Breast epithelium (tissue), 3 donors: ENCODE results near the gene OSTN.

ENCODE experiments used
- POLR2A ChIP-seq: fragments of 450-650 bp; IDR thresholded peaks from one replicate; pipeline ENCODE4 v1.6.1; 2016; ENCODE audit warnings: antibody characterized with exemption, mild to moderate bottlenecking, moderate library complexity
- POLR2AphosphoS5 ChIP-seq, 3 donors: sonication (generic); formaldehyde crosslinking; IDR thresholded peaks; one replicate each; pipeline ENCODE4 v1.6.1; 2017; ENCODE audit warnings: antibody characterized with exemption in 3 of 3
- TF ChIP-seq, protein P1 (sequence below), 3 donors: fragments of 450-650 bp; IDR thresholded peaks; one replicate each; pipeline ENCODE4 v1.5.1; 2016 to 2017; ENCODE audit warnings: antibody characterized with exemption in 3 of 3, mild to moderate bottlenecking in 3 of 3, moderate library complexity in 3 of 3

- TF ChIP-seq, protein P1, sequence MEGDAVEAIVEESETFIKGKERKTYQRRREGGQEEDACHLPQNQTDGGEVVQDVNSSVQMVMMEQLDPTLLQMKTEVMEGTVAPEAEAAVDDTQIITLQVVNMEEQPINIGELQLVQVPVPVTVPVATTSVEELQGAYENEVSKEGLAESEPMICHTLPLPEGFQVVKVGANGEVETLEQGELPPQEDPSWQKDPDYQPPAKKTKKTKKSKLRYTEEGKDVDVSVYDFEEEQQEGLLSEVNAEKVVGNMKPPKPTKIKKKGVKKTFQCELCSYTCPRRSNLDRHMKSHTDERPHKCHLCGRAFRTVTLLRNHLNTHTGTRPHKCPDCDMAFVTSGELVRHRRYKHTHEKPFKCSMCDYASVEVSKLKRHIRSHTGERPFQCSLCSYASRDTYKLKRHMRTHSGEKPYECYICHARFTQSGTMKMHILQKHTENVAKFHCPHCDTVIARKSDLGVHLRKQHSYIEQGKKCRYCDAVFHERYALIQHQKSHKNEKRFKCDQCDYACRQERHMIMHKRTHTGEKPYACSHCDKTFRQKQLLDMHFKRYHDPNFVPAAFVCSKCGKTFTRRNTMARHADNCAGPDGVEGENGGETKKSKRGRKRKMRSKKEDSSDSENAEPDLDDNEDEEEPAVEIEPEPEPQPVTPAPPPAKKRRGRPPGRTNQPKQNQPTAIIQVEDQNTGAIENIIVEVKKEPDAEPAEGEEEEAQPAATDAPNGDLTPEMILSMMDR (IDR thresholded peaks at IDR 0.05), result no peak
- TF ChIP-seq POLR2A (no peak), POLR2AphosphoS5 (IDR thresholded peaks at IDR 0.05) (no peak)
Observed at GRCh38 chr3:191158247-191158646, 40.8 kb upstream of the OSTN start.
